ENCODE measurements around the gene MUCL3.
"Not testable (repeated sequence)": the region's sequence is repeated elsewhere in the genome, so short reads cannot be mapped to it uniquely, and the experiment has no call there.

The MUCL3 gene

DNA sequence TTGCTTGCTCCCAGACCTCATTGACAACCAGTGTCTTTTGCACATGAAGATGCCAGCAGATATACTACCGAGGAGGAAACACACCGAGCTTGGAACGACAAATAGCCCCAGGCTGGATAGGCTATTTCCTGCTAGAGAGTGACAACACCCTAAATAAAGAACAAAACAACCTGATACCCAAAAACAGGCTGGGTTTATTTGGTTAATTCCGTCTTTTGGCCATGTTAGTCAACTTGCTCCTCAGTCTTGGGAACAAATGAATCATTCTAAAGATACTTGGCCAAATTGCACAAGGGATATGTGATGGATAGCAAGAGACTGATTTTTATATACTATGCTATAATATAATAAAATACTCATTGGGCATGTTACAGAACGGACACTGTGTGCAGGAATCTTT, 58.0 kb downstream of the MUCL3 start:
- Histone ChIP-seq H3K4me1 (ENCODE audit: control insufficient read depth, insufficient read depth, low read length) (no peaks in the 10 kb centered on the region), H3K4me3 (ENCODE audit: low read length) (no peak overlapping the region), H3K36me3 (ENCODE audit: control insufficient read depth, insufficient read depth, low read length) (no peaks in the 10 kb centered on the region), H3K27me3 (ENCODE audit: control insufficient read depth, insufficient read depth, low read length) (no peaks in the 10 kb centered on the region), H3K9me3 (ENCODE audit: control insufficient read depth, low read length) (no peaks in the 10 kb centered on the region), H3K9ac (ENCODE audit: low read length) (no peak overlapping the region)

DNA sequence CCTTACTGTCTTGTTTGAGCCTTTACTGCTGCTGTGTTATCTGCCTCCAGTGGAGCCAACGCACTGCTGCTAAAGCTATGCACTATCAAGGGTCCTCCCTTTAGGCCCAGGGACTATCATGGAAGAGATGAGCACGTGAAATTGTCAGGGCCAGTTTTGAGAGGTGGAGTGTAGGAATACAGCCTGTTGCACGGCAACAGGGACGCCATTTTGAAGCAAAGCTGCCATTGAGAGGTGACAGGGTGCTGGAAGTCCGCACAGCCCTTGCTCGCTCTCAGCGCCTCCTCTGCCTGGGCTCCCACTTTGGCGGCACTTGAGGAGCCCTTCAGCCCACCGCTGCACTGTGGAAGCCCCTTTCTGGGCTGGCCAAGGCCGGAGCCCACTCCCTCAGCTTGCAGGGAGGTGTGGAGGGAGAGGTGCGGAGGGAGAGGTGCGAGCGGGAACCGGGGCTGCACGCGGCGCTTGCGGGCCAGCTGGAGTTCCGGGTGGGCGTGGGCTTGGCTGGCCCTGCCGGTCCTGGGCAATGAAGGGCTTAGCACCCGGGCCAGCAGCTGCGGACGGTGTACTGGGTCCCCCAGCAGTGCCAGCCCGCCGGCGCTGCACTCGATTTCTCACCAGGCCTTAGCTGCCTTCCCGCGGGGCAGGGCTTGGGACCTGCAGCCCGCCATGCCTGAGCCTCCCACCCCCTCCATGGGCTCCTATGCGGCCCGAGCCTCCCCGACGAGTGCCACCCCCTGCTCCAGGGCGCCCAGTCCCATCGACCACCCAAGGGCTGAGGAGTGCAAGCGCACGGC, 59.5 kb downstream of the MUCL3 start:
- H3K4me1 ChIP-seq (ENCODE audit: control insufficient read depth, insufficient read depth, low read length); H3K9ac ChIP-seq (ENCODE audit: low read length); H3K4me3 ChIP-seq (ENCODE audit: low read length); H3K27me3 ChIP-seq (ENCODE audit: control insufficient read depth, insufficient read depth, low read length); H3K9me3 ChIP-seq (ENCODE audit: control insufficient read depth, low read length); H3K36me3 ChIP-seq (ENCODE audit: control insufficient read depth, insufficient read depth, low read length): not testable (repeated sequence)

DNA sequence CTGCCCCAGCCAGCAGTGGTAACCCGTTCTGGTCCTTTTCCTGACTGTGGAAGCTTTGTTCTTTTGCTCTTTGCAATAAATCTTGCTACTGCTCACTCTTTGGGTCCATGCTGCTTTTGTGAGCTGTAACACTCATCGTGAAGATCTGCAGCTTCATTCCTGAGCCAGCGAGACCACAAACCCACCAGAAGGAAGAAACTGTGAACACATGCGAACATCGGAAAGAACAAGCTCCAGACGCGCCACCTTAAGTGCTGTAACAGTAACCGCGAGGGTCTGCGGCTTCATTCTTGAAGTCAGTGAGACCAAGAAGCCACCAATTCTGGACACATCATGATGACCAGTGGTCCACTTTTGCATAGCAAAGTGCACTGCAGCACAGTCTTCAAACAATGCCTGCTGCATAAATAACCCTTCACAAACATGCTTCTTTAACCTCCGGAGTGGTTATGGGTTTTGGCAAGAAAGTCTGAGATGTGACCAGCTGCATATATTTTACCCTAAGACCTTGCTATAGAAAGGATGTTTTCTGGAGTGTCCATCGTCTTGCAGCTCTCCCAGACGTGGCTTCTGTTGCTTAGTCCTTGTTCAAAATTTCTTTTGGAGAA, 60.6 kb downstream of the MUCL3 start:
- H3K9ac ChIP-seq (ENCODE audit: low read length) = no peak overlapping the region
- H3K9me3 ChIP-seq (ENCODE audit: control insufficient read depth, low read length) = no peaks in the 10 kb centered on the region
- H3K36me3 ChIP-seq (ENCODE audit: control insufficient read depth, insufficient read depth, low read length) = no peaks in the 10 kb centered on the region
- no peaks in the 10 kb centered on the region for H3K4me1 ChIP-seq (ENCODE audit: control insufficient read depth, insufficient read depth, low read length)
- H3K4me3 ChIP-seq (ENCODE audit: low read length) = no peak overlapping the region
- H3K27me3 ChIP-seq (ENCODE audit: control insufficient read depth, insufficient read depth, low read length) = no peaks in the 10 kb centered on the region

DNA sequence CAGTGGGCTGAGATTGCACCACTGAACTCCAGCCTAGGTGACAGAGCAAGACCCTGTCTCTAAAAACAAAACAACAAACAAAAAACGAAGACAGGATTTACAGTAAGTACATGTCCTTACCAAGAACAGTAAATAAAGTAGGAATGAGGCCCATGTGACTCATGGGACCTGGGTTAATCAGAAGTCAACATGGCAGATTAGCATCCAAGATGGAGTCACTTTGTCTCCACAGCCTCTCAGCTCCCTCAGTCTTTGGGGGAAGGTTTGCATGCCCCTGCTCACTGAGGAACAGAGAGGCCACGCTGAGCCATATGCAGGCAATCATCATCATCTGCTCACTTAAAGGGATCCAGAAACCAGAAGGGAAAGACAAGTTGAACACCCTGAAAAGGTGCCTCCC, 61.7 kb downstream of the MUCL3 start:
- H3K9ac ChIP-seq (ENCODE audit: low read length) = no peak overlapping the region
- H3K9me3 ChIP-seq (ENCODE audit: control insufficient read depth, low read length) = no peaks in the 10 kb centered on the region
- no peaks in the 10 kb centered on the region for H3K27me3 ChIP-seq (ENCODE audit: control insufficient read depth, insufficient read depth, low read length)
- H3K36me3 ChIP-seq (ENCODE audit: control insufficient read depth, insufficient read depth, low read length) = no peaks in the 10 kb centered on the region
- no peaks in the 10 kb centered on the region for H3K4me1 ChIP-seq (ENCODE audit: control insufficient read depth, insufficient read depth, low read length)
- H3K4me3 ChIP-seq (ENCODE audit: low read length) = no peak overlapping the region

Data from mucosa of stomach (tissue), 1 donor.